Measurements from ENCODE around the gene STMN1. TPM values are rescaled to one million over a fixed set of nuclear protein-coding genes. Genes with fewer than 3 reads are reported as not detected.

STMN1 gene
- total RNA-seq, 1 experiment from 2014 or later, result 242 TPM

DNA sequence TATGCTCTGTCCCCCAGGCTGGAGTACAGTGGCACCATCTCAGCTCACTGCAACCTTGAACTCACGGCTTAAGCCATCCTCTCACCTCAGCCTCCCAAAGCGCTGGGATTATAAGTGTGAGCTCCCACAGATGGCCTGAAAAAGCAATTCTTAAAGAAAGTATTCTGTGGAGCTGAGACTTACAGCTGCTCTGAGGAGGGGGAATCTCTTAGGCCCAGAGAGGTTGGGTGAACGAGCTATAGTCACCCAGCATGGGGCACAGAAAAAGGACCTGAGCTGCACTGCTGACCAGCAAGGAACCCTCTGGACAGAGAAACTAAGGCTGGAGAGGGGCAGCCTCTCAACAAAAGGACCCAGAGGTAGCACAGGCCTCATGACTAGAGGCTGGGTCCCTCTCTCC lies 32.0 kb downstream of the STMN1 start:
- H3K9me3 Mint-ChIP-seq (ENCODE audit: low read depth, unreplicated experiment), result no peaks in the 10 kb centered on the region
- TF ChIP-seq, protein P1, sequence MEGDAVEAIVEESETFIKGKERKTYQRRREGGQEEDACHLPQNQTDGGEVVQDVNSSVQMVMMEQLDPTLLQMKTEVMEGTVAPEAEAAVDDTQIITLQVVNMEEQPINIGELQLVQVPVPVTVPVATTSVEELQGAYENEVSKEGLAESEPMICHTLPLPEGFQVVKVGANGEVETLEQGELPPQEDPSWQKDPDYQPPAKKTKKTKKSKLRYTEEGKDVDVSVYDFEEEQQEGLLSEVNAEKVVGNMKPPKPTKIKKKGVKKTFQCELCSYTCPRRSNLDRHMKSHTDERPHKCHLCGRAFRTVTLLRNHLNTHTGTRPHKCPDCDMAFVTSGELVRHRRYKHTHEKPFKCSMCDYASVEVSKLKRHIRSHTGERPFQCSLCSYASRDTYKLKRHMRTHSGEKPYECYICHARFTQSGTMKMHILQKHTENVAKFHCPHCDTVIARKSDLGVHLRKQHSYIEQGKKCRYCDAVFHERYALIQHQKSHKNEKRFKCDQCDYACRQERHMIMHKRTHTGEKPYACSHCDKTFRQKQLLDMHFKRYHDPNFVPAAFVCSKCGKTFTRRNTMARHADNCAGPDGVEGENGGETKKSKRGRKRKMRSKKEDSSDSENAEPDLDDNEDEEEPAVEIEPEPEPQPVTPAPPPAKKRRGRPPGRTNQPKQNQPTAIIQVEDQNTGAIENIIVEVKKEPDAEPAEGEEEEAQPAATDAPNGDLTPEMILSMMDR (IDR thresholded peaks at IDR 0.05; ENCODE audit: unreplicated experiment), result no peak
- H3K4me1 Mint-ChIP-seq (ENCODE audit: low read depth, unreplicated experiment), result peaks cover 14% of the 10 kb centered on the region
- CTCF ChIA-PET, result no interaction called here
- no peaks in the 10 kb centered on the region for H3K27me3 Mint-ChIP-seq (ENCODE audit: unreplicated experiment)
- BruUV-seq (replicated peaks), result no TSS peak
- H3K27ac Mint-ChIP-seq (ENCODE audit: unreplicated experiment), result no peak overlapping the region
- peaks cover 21% of the 10 kb centered on the region for H3K36me3 Mint-ChIP-seq (ENCODE audit: insufficient read depth, unreplicated experiment)
- DNase-seq, result no peak
- peak overlapping the region; percentile 80 for H3K4me3 Mint-ChIP-seq (ENCODE audit: low read depth, unreplicated experiment)
- intact Hi-C loops (cut with micrococcal nuclease; ENCODE audit: unreplicated experiment), result no loop called here

DNA sequence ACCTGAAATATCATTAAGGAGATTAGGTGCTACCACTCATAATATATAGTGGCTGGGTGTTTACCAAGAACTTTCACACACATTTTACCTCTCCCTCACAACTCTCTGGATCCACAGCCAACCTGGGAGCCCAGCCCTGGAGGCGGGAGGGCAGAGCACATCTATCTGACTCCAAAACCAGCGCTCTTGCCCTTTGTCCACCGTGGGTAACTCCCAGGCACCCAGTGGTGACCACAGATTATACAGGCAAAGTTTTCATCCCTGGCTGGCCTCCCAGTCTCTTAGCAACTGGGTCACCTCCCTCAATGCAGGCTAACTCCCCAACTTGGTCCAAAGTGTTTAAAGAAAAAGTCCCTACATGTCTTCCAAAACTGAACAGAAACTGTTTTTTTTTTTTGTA lies 33.1 kb downstream of the STMN1 start:
- H3K4me3 Mint-ChIP-seq (ENCODE audit: low read depth, unreplicated experiment), result no peak overlapping the region
- no peak for DNase-seq
- peaks cover 11% of the 10 kb centered on the region for H3K4me1 Mint-ChIP-seq (ENCODE audit: low read depth, unreplicated experiment)
- intact Hi-C loops (cut with micrococcal nuclease; ENCODE audit: unreplicated experiment), result no loop called here
- H3K36me3 Mint-ChIP-seq (ENCODE audit: insufficient read depth, unreplicated experiment), result peaks cover 22% of the 10 kb centered on the region
- no TSS peak for BruUV-seq (replicated peaks)
- CTCF ChIA-PET, result no interaction called here
- H3K27ac Mint-ChIP-seq (ENCODE audit: unreplicated experiment), result no peak overlapping the region
- H3K9me3 Mint-ChIP-seq (ENCODE audit: low read depth, unreplicated experiment), result no peaks in the 10 kb centered on the region
- H3K27me3 Mint-ChIP-seq (ENCODE audit: unreplicated experiment), result no peaks in the 10 kb centered on the region
- TF ChIP-seq, protein P1 (IDR thresholded peaks at IDR 0.05; ENCODE audit: unreplicated experiment), result no peak

DNA sequence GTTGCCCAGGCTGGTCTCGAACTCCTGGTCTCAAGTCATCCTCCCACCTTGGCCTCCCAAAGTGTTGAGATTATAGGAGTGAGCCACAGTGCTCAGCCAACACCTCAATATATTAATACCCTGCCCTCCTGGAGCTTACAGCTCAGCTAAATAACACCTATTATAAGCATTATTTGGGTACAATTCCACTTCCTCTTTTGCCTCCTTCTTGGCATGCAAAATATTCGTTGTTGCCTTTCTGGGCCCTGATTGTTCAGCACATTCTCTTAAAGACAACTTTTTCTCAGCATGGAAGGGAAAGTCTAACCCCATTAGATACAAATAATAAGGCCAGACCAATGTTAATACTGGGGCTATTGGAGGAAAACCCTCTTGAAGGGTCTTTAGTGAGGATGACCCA lies 33.5 kb downstream of the STMN1 start:
- intact Hi-C loops (cut with micrococcal nuclease; ENCODE audit: unreplicated experiment), result no loop called here
- CTCF ChIA-PET, result no interaction called here
- no peak overlapping the region for H3K4me3 Mint-ChIP-seq (ENCODE audit: low read depth, unreplicated experiment)
- H3K9me3 Mint-ChIP-seq (ENCODE audit: low read depth, unreplicated experiment), result no peaks in the 10 kb centered on the region
- peaks cover 15% of the 10 kb centered on the region for H3K4me1 Mint-ChIP-seq (ENCODE audit: low read depth, unreplicated experiment)
- TF ChIP-seq, protein P1 (IDR thresholded peaks at IDR 0.05; ENCODE audit: unreplicated experiment), result no peak
- no peak overlapping the region for H3K27ac Mint-ChIP-seq (ENCODE audit: unreplicated experiment)
- peaks cover 22% of the 10 kb centered on the region for H3K36me3 Mint-ChIP-seq (ENCODE audit: insufficient read depth, unreplicated experiment)
- BruUV-seq (replicated peaks), result no TSS peak
- no peak for DNase-seq
- no peaks in the 10 kb centered on the region for H3K27me3 Mint-ChIP-seq (ENCODE audit: unreplicated experiment)

DNA sequence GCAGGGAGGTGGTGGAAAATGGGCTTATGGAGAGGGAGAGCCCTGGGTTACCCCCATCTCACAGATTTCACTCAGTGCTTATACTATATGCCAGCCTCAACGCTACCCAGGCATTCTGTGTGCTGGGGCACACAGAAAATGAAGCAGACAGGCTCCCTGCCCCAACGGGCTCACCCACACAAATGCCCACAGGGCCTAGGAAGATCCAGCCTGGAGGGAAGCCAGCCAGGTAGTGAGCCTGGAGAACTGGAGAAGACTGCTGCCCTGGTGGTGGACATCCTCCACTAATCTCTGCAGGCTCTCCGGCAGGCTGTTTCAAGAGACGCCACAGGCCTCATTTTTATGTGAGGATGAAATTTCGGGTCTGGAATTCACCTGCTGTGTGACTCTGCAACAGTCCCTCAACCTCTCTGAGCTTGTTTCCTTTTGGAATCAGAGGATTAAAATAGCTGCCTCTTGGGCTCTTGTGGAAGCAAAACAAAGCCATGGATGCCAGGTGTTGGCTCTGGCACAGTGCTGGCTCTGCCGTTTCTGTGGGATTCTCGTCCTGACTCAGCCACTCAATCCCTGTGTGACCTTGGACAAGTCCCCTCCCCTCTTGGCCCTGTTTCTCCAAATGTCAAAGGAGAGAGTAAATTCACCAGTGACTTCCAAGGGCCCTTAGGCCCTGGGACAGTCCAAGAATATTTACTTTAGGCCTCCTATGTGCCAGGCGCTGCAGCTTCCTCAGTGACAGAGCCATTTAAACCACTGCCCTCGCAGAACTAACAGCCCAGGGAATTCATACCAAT lies 34.3 kb downstream of the STMN1 start:
- no peaks in the 10 kb centered on the region for H3K9me3 Mint-ChIP-seq (ENCODE audit: low read depth, unreplicated experiment)
- peaks cover 21% of the 10 kb centered on the region for H3K4me1 Mint-ChIP-seq (ENCODE audit: low read depth, unreplicated experiment)
- no peak overlapping the region for H3K4me3 Mint-ChIP-seq (ENCODE audit: low read depth, unreplicated experiment)
- H3K36me3 Mint-ChIP-seq (ENCODE audit: insufficient read depth, unreplicated experiment), result peaks cover 29% of the 10 kb centered on the region
- DNase-seq, result no peak
- H3K27me3 Mint-ChIP-seq (ENCODE audit: unreplicated experiment), result no peaks in the 10 kb centered on the region
- BruUV-seq (replicated peaks), result no TSS peak
- CTCF ChIA-PET, result no interaction called here
- TF ChIP-seq, protein P1 (IDR thresholded peaks at IDR 0.05; ENCODE audit: unreplicated experiment), result no peak
- H3K27ac Mint-ChIP-seq (ENCODE audit: unreplicated experiment), result no peak overlapping the region
- intact Hi-C loops (cut with micrococcal nuclease; ENCODE audit: unreplicated experiment), result no loop called here

Measured in Calu3 (cell line).